NCI-H526 (cell line): Measurements from ENCODE around the gene PAK4.
A peak's percentile ranks its signal among the peaks of the same experiment; 100 is the strongest.

Experiments used
- DNase-seq, 2 experiments: peaks; one replicate each; lab custom pipeline; 2025; lab: John Stamatoyannopoulos, UW

PAK4 gene

DNA sequence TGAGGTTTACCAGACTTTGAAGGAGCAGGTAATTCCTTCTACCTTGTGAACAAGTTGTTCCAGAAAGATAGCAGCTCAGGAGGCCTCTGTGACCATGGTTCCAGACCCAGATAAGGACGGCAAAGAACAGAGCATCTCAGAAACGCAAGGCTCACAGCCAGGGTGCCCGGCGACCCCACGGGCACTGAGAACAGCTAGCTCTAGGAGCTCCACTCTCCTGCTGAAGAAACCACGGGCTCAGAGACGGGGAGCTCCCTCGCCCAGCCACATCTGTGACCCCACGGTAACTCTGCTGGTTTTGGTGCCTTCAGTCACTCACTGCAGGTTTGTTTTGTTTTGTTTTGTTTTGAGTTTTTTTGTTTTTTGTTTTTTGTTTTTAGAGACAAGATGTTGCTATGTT, 55.2 kb downstream of the PAK4 start:
- DNase-seq = no peak

DNA sequence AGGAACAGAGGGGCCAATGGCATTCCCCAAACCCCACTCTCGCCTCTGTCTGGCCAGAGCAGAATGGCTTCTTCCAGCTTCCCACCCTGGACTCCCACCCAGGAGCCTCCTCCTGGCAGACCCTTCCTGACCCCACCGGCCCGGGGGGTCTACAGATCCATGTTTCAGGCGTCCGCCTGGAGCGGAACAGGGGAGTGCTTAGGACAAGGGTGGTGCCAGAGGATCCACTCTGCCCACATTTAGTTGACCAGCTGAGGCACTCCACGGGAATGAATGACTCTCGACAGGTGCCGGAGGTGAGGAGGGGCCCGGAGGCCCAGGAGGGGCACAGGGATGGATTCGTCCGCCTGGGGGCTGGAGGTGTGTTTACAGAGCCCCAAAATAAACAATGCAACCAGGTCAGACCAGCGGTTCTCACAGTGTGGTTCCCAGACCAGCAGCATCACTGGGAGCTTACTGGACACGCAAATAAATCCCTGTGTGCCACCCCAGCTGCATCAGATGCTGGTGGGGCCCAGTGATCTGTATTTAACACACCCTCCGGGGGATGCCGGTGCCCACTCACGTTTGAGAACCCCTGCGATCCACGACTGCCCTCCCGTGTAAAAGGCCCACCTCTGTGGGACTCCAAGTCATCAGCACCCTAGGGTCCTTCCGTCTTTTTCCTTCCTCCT, 56.1 kb downstream of the PAK4 start:
- DNase-seq = no peak

DNA sequence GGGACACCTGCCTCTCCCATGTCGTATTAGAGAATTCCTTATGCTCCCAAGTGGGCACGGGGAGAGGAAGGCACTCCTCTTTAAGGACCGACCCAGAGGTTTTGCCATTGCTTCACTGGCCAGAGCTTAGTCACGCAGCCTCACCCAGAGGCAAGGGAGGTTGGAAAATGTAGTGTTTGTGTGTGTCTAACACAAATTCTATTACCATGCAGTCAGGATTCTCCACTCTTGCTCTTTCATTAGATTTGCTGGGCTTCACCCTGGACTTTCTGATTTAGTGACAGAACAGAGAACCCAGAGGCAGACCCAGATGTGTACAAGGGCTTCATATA, 56.6 kb downstream of the PAK4 start:
- no peak for DNase-seq

DNA sequence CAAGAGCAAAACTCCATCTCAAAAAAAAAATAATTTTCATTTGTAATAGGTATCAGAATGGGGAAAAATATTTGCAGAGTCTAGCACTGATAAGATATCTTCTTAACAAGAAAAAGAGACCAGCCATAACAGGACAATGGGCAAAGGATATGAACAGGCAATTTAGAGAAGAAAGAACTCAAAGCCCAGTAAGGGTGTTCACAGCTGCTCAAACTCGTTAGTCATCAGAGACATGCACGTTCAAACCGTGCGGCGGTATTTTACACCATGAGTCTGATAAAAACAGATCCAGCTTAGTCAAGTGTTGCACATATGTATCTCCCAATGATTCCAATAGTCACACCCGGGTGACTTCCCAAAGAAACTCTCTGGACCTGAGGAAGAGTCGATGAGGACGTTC, 57.5 kb downstream of the PAK4 start:
- DNase-seq = no peak

DNA sequence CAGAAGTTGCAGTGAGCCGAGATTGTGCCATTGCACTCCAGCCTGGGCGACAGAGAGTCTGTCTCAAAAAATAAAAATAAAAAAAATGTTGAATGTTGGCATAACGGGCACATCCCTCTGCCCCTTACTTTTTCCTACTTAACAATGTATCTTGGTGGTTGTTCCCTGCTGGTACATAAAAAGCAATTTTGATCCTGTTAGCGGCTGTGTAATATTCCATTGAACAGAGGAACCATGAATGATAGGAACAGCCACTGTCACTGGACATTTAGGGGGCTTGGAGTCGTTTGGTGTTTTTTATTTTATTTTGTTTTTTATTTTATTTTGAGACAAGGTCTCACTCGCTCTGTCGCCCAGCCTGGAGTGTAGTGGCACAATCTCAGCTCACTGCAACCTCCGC, 60.8 kb downstream of the PAK4 start:
- no peak for DNase-seq

DNA sequence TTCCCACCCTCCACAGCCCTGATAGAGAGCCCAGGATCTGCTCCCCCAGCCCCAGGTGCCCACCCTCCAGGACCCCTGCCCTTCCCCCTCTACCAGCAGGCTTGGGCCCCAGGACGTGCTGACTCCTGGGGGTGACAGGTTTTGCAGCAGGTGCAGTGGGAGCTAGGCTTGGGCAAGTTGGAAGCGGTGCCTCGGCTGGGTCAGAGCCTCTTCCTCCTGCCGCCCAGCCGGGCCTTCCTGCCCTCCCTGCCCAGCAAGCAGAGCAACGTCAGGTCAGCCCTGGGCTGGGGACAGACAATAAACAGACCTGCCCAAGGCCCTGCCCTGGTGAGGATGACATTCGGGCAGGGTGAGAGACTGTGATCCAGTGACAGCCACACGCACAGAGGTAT, 62.0 kb downstream of the PAK4 start:
- DNase-seq = no peak

DNA sequence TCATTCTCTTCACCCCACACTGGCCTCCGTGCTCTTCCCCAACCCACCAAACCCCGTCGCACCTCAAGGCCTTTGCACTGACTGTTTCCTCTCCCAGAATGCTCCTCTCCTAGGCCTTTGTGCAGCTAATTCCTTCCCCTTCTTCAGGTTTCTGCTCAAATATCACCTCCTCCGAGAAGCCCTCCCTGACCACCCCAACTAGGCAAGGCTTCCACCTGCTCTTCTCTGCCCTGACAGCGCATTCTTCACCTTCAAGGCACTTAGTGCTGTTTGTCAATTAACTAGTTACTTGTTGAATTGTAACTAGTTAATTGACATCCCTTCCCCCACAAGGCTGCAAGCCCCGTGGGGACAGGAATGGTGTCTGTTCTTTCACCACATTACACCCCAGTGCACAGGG, 63.4 kb downstream of the PAK4 start:
- DNase-seq = no peak

DNA sequence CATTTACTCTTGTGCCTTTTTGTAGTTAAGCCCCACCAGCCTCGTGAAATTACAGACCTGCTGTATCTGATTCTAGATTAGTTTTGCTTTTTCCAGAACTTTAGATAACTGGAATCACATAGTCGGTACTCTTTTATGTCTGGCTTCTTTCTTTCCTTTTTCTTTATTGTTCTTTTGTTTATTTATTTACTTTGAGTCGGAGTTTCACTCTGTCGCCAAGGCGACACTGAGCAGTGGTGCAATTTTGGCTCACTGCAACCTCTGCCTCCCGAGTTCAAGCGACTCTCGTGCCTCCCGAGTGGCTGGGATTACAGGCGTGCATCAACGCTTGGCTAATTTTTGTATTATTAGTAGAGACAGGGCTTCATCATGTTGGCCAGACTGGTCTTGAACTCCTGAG, 65.2 kb downstream of the PAK4 start:
- no peak for DNase-seq

DNA sequence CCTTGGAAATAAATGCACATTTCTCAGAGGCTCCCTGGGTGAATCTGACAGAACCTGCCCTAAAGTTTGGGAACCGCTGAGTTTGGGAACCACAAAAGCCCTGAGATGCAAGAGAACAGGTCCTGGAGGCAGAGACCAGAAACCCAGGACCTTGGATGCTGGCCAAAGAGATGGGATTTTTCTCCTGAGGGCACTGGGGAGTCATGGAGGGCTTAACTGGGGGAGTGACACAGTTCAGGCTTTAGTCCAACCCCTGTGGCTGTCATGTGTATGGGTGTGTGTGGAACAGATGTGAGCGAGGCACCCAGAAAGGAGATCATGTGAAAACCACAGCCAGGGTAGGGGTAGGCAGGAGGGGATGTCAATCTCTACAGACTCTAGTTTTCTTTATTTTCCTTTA, 67.3 kb downstream of the PAK4 start:
- no peak for DNase-seq

DNA sequence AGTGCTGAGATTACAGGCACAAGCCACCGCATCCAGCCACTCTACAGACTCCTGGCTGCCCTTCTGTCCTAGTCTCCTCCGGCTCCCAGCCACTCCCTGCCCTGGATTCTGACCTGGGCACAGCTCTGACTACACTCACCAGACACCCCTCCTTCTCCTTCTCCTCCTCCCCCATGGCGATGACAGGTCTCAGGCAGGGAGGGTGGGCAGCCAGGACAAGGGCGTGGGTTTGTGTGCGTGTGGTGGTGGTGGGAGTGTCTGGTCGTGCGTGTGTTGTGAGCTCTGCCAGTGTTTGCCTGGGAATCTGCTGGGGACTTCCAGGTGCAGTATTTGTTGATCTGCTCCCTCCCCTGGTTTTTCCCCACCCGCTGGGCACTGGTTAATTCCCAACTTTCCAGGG, 68.2 kb downstream of the PAK4 start:
- no peak for DNase-seq

DNA sequence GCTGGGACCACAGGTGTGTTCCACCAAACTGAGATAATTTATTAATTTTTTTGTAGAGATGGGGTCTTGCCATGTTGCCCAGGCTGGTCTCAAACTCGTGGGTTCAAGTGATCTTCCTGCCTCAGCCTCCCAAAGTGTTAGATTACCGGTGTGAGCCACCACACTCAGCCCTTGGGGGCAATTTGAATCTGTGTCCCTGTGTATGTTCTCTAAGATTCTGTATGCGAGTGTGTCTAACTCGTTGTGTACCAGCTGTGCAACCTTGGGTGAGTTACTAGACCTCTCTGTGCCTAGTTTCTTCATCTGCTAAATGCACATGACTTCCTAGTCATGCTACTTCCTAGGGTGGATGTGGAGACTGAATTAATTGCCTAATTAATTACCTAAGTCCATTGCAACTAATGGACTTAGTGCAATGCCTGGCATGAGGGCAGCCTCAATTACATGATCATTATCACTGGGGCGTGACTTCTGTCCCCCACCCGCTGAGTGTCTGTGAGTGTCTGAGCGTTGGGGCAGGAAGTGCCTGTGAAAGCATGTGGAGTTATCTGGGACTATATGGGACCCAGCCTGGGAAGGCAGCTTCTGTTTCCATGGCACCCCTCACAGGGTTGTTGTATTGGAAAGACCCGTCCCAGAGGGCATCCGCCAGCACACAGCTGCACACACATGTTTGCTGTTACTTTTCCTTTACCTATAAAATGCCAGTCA, 69.4 kb downstream of the PAK4 start:
- peak; percentile 18 to 37 for DNase-seq

DNA sequence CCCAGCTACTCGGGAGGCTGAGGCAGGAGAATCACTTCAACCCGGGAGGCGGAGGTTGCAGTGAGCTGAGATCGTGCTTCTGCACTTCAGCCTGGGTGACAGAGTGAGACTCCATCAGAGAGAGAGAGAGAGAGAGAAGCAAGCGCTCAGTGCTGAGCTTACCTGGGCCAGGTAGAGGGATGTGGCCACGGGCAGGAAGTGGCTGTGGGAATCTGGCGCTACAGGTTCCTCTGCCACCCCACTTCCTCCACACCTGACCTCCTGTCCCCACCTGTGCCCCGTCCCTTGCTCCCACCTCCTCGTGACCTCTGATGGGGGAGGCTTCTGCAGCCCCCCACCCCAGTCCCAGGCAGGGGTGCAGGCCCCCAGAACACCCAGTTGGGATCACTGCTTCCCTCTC, 70.2 kb downstream of the PAK4 start:
- DNase-seq = peak in 1 of 2 experiments; percentile 23

DNA sequence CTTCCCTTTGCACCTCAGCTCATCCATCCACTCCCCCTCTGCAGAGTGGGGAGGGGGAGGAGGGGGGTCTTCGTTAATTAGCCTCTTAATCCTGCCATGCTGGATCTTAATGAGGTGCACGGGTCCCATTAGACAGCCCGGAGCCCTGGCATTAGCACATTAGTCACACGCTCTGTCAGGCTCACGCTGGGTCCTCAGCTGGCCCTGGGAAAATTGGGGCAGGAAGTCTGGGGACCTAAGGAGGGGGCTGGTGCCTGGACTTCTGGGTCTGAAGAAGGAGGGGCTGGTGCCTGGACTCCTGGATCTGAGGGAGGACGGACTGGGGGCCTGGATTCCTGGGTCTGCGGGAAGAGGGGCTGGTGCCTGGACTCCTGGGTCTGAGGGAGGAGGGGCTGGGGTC, 70.7 kb downstream of the PAK4 start:
- DNase-seq = no peak

DNA sequence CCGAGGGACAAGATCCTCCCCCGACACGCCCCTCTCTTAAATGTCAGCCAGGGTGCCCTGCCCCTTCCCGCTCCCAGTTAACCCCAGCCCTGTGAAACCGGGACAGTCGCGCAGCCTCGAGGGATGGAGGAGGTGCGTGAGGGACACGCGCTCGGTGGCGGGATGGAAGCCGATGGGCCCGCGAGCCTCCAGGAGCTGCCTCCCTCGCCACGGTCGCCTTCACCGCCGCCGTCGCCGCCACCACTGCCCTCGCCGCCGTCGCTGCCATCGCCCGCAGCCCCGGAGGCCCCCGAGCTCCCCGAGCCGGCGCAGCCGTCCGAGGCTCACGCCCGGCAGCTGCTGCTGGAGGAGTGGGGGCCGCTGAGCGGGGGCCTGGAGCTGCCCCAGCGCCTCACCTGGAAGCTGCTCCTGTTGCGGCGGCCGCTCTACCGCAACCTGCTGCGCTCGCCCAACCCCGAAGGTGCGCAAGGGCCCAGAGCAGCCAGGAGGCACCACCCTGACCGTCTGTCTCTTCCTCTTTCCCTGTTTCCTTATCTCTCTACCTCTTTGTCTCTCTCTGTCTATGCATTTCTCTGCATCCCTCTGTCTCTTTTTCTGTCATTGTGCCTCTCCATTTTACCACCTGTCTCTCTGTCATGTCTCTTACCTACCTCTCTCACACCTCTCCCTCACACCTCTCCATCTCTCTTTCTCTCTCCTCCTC, 71.4 kb downstream of the PAK4 start, which contains the start of gene NCCRP1:
NCCRP1 (plus strand) TSS at position 105 of the 703 bp plus-strand sequence; CDS start at position 124, 19 bp downstream.
- DNase-seq = peak in 1 of 2 experiments; percentile 39

DNA sequence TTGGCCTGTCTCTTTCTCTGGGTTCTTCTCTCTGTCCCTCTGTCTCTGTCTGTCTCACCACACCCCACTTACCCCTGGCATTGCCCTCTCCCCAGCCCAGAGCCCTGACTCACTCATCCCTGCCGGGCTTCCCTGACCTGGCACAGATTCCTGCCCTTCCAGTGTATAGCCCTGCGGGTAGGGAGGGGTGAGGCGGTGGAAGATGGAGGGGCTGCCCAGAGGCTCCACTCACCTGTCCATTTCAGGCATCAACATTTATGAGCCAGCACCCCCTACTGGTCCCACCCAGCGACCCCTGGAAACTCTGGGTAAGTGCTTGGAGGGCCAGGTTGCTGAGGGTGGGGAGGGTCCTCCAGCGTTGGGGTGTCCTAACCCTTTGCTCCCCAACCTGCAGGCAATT, 72.2 kb downstream of the PAK4 start:
- DNase-seq = no peak

DNA sequence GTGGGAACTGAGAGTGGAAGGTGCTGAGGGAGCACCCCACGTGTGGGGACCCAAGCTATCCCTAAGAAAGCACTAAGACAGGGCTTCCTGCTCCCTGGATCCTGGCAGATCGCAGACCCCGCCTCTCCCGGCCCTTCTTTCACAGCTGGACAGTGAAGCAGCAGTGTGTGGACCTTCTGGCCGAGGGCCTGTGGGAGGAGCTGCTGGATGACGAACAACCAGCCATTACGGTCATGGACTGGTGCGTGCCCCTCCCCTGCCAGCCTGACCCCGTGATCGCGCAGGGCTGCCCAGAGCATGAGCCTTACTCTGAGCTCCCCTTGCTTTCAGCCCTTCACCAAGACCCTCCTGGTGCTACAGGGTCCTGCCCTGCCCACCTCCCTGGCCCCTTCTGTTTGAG, 73.4 kb downstream of the PAK4 start:
- no peak for DNase-seq

DNA sequence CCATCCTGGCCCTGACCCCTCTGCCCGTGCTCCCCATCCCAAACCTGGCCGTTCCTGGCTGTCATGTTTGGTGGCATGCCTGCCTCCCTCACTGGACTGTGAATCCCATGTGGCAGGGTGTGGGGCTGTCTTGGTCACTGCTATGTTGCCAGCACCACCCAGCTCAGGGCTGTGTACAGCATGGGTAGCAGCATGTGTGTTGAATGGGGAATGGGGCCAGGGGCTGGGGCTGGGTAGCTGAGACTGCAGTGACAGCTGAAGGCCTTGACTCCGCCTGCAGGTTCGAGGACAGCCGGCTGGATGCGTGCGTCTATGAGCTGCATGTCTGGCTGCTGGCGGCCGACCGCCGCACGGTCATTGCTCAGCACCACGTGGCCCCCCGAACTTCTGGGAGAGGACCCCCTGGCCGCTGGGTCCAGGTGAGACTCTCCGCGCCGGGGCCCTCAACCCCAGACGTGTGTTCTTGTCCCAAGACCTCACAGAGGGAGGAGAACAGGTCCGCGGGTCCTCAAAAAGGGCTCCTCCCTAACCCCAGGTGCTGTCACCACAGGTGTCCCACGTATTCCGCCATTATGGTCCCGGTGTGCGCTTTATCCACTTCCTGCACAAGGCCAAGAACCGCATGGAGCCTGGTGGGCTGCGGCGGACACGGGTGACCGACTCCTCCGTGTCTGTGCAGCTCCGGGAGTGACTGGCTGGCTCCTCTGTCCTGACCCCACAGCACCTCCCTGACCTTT, 74.6 kb downstream of the PAK4 start:
- DNase-seq = no peak

DNA sequence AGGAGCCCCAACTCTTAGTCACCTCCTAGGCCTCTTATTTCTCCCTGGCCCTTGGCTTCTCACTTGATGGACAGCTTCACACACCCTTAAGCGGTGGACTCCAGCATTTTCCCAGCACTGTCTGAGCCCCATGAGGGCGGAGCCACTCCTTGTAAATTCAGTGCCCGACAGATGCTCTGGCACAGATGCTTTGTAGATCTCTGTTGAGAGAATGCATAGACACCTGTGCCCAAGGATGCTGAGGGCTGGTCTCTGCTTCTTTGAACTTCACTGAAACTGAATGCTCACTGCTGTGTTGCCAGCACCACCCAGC, 75.2 kb downstream of the PAK4 start:
- DNase-seq = no peak

DNA sequence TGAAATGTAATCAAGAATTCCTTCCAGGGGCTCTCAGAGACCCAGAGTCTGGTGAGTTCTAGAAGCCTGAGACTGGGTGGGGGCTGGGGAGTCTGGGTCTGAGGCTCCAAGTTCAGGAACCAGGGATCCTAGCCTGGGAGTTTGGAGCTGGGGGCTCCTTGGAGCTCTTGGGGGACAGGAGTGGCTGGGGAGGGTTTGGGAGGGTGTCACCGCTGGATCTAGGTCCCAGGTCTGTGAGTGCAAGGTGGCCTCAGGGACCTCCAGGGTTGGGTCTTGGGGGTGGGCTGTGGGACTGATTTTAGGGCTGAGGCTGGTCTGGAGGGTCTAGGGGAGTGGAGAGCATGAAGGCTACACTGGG, 77.4 kb downstream of the PAK4 start:
- DNase-seq = no peak

DNA sequence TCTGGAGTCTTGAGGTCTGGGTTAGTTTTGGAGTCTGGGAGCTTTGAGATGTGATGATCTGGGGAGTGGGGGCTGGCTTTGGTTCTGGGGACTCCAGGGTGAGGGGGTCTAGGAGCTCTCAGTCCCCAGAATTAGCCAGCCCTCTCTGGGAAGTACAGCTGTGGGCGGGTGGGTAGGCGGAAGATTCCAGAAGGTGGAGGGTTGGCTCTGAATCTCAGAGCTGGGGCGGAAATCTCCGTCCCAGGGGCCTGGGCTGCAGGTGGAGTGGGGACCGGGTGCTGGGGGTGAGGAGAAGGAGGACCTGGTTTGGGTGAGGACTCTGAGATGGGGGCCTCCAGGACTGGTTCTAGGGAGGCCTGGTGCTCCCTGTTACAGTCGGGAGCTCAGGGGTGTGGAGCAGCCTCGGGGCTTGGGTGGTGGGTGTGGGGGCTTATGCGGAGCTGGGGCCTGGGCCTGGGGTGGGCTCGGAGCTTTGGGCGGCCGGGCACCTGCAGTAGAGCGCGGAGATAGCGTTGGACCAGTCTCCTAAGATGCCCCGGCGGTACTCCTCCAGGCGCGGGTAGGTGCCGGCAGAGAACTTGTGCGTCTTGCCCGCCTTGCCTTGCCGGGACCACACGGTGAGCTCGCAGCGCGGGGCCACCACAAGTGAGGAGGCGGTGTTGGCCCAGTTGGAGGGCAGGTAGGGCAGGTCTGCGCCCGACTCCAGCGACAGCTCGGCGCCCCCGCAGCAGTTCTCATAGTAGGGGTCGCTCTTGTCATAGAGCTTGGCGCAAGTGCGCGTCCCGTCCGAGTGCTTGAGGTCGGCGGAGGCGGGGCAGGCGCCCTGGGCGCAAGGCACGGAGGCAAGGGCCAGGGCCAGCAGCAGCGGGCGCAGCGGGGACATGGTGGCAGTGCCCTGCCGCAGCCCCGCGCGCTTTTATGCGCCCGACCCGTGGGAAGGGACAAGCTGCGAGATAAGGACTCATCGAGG, 78.1 kb downstream of the PAK4 start, which contains the start of gene SYCN:
SYCN (minus strand) TSS at position 892 of the 970 bp plus-strand sequence; CDS start at position 883, 9 bp downstream.
- no peak for DNase-seq

DNA sequence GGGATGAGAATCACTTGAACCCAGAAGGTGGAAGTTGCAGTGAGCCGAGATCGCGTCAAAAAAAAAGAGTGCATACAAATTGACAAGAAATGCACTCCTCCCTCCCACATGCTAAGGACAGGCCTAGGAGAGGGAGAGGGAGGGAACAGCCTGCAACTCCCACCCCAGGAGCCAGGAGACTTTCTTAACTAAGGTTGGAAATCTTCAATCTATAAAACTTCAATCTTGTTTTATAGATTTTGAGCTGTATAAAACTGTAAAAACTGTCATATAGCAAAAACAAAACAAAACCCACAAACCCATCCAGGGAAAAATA, 79.8 kb downstream of the PAK4 start:
- DNase-seq = no peak

DNA sequence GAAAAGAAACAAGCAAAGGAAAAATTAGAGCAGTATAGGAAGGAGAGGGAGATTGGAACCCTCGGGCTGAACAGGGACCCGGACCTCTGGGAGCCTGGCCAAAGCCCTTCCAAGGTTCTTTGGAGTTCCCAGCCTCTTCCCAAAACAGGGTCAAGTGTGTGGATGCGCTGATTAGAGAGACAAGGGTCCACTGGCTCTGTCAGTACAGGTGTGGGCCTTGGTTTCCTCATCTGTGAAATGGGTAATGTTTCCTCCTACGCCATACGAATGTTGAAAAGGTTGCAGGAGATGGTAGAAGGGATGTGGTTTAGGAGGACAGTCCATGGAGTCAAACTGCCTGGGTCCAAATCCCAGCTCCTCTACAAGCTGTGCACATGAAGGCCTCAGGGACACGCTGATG, 80.5 kb downstream of the PAK4 start:
- DNase-seq = no peak
